Measurements from ENCODE around the gene CHST15. TPM values are rescaled to one million over a fixed set of nuclear protein-coding genes. Genes with fewer than 3 reads are reported as not detected.

Gene CHST15
- total and polyA plus RNA-seq, 2 of the 13 experiments (the other 11 are each of a cell fraction or from before 2014, with no cell fraction given): 1.4 to 94.7 TPM

DNA sequence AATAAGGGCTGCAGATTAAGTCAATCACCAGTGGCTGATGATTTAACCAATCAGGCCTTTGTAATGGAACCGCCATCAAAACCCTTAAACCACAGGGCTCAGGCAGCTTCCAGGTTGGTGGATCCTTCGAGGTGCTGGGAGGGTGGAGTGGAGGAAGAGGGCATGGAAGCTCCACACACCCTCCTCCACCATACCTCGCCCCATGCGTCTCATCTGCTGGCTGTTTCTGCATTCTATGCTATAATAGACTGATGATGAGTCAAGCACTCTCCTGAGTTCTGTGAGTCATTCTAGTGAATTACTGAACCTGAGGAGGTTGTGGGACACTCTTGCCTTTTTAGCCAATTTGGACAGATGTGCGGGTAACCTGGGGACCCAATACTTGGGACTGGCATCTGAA is 43.9 kb downstream of the CHST15 start:
- peak overlapping the region; percentile 71 for H3K4me2 ChIP-seq (ENCODE audit: low read depth, low read length)
- H3K36me3 ChIP-seq (replicated peaks in 1 of 2; ENCODE audit: control insufficient read depth in 1 of 2, insufficient read depth in 2 of 2, low read length in 2 of 2): peaks cover 4 to 15% of the 10 kb centered on the region in 2 experiments
- H3K4me1 ChIP-seq (ENCODE audit: insufficient read depth, low read length): peaks cover 100% of the 10 kb centered on the region
- intact Hi-C loops (cut with micrococcal nuclease; ENCODE audit: unreplicated experiment): loop anchor here (2.0 kb wide), 1 partner anchor 13 kb away; no protein-coding TSS in a partner anchor
- peak overlapping the region in 1 of 3 experiments; percentile 45; a peak in 2 of 6 replicates for H3K4me3 ChIP-seq (replicated peaks in 1 of 3; ENCODE audit: insufficient read depth in 1 of 3, low read depth in 2 of 3, low read length in 3 of 3)
- ATAC-seq: peak; percentile 20
- peaks cover 3% of the 10 kb centered on the region; the same call in 1 of the 2 replicates for H4K20me1 ChIP-seq (ENCODE audit: insufficient read depth, low read length)
- CTCF ChIA-PET (ENCODE audit: low intra/inter-chr PET ratio, low total read pairs): no interaction called here
- H3K27ac ChIP-seq (ENCODE audit: extremely low read length, insufficient read depth, low read length): peak overlapping the region; percentile 83
- H3K9ac ChIP-seq (ENCODE audit: insufficient read depth, low read depth, low read length): peak overlapping the region; percentile 41
- no peaks in the 10 kb centered on the region for H3K27me3 ChIP-seq (ENCODE audit: control insufficient read depth in 1 of 2, insufficient read depth in 2 of 2, low read length in 2 of 2)
- peaks cover 85% of the 10 kb centered on the region for H3K79me2 ChIP-seq (ENCODE audit: insufficient read depth, low read length)
- FAIRE-seq: no peak
- DNase-seq (ENCODE audit: low spot score): no peak
- H2AFZ ChIP-seq (ENCODE audit: low read length): no peak overlapping the region
- no peaks in the 10 kb centered on the region for H3K9me3 ChIP-seq (ENCODE audit: low read length)
- POLR2A ChIA-PET: interaction anchor here (1.1 to 2.4 kb wide), 5 partner anchors 13 to 54 kb away, joined by 3 to 31 read pairs (median 20); no protein-coding TSS in a partner anchor
- no TSS peak for BruUV-seq (replicated peaks)
- 83% methylated on average over 5 of the region's 5 CpGs for WGBS (ENCODE audit: low lambda C conversion rate)
- in situ Hi-C loops (cut with HindIII; ENCODE audit: extremely low pct_ligation_motif_present, low pct_unique_long_range_greater_than_20kb): no loop called here
- TF ChIP-seq ARNTL (CRISPR knock-in tag; IDR thresholded peaks at IDR 0.05) (no peak), PTBP1 (IDR thresholded peaks at IDR 0.05; ENCODE audit: low read depth, low read length, poor library complexity, severe bottlenecking) (no peak), FOSL2 (CRISPR knock-in tag; IDR thresholded peaks at IDR 0.05) (0 out of 2 replicates have a peak, but pooled peaks have one; percentile 36), ZBTB38 (CRISPR knock-in tag; IDR thresholded peaks at IDR 0.05) (peak; percentile 11; the same call in 1 of the 2 replicates)

DNA sequence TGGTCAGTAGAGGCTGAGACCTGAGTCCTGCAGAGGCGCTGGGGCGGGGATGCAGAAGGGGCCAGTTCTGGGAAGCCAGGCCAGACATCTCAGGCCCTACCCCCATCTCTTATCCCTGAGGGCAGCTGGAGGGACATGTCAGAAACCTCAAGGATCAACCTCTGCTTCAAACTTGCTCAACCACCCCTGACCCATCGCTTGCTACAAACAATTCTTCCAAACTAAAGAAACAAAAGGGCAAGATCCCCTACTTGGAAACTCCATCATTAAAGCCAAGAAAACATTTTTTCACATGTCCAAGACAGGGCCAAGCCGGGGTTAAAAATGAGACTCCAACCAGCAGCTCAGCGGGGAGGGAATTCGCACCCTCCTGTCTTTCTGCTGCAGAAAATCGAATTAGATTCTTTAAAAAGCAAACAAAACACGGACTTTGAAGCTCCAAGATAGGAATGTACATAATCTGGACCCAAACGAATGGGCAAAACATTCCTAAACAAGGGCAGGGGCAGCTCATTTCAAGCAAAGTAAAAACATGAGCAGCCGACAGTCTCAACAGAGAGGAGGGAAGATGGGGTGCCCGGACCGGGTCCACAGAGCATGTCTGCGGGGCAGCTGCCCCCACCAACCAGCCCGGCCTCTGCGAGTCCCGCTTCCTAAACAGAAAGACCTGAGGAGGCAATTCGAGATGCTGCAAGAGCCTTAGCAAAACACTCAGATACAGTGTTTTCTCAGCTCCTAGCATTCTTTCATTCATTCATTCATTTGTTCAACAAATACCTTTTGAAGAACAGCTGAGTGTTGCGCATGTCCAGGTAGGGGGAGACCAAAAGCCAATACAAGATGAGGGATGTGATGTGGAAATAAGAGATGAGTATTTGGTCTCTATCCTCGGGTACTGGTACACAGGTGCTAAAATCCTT is 44.8 kb downstream of the CHST15 start:
- Histone ChIP-seq H3K4me2 (ENCODE audit: low read depth, low read length) (peak overlapping the region; percentile 71), H3K4me3 (replicated peaks in 1 of 3; ENCODE audit: insufficient read depth in 1 of 3, low read depth in 2 of 3, low read length in 3 of 3) (peak overlapping the region in 1 of 3 experiments; percentile 45; a peak in 2 of 6 replicates), H3K79me2 (ENCODE audit: insufficient read depth, low read length) (peaks cover 77% of the 10 kb centered on the region), H3K9me3 (ENCODE audit: low read length) (no peaks in the 10 kb centered on the region), H3K27ac (ENCODE audit: extremely low read length, insufficient read depth, low read length) (peak overlapping the region; percentile 83), H2AFZ (ENCODE audit: low read length) (no peak overlapping the region), H3K27me3 (ENCODE audit: control insufficient read depth in 1 of 2, insufficient read depth in 2 of 2, low read length in 2 of 2) (no peaks in the 10 kb centered on the region), H4K20me1 (ENCODE audit: insufficient read depth, low read length) (peaks cover 3% of the 10 kb centered on the region; the same call in 1 of the 2 replicates), H3K9ac (ENCODE audit: insufficient read depth, low read depth, low read length) (peak overlapping the region; percentile 54), H3K36me3 (replicated peaks in 1 of 2; ENCODE audit: control insufficient read depth in 1 of 2, insufficient read depth in 2 of 2, low read length in 2 of 2) (peaks cover 4 to 20% of the 10 kb centered on the region in 2 experiments), H3K4me1 (ENCODE audit: insufficient read depth, low read length) (peaks cover 100% of the 10 kb centered on the region)
- in situ Hi-C loops (cut with HindIII; ENCODE audit: extremely low pct_ligation_motif_present, low pct_unique_long_range_greater_than_20kb) (no loop called here), intact Hi-C loops (cut with micrococcal nuclease; ENCODE audit: unreplicated experiment) (loop anchor here (2.0 kb wide), 1 partner anchor 14 kb away; no protein-coding TSS in a partner anchor)
- no TSS peak for BruUV-seq (replicated peaks)
- ATAC-seq (peak; percentile 93), DNase-seq (ENCODE audit: low spot score) (peak; percentile 93), FAIRE-seq (peak; percentile 95)
- WGBS (ENCODE audit: low lambda C conversion rate): under 1% methylated on average over 17 of the region's 19 CpGs
- POLR2A ChIA-PET: interaction anchor here (0.7 to 2.4 kb wide), 12 partner anchors 12 to 370 kb away, joined by 3 to 31 read pairs (median 5); partner anchors contain the start of genes CHST15 and OAT
- CTCF ChIA-PET (ENCODE audit: low intra/inter-chr PET ratio, low total read pairs): no interaction called here
- TF ChIP-seq ZSCAN29 (CRISPR knock-in tag; conservative IDR thresholded peaks at IDR 0.05) (no peak; the same call in 1 of the 2 replicates), NFKBIZ (CRISPR knock-in tag; IDR thresholded peaks at IDR 0.05) (no peak), NFRKB (IDR thresholded peaks at IDR 0.05) (no peak), ZNF431 (CRISPR knock-in tag; IDR thresholded peaks at IDR 0.05; ENCODE audit: borderline replicate concordance, low read depth) (no peak)
- TF ChIP-seq, protein P1, sequence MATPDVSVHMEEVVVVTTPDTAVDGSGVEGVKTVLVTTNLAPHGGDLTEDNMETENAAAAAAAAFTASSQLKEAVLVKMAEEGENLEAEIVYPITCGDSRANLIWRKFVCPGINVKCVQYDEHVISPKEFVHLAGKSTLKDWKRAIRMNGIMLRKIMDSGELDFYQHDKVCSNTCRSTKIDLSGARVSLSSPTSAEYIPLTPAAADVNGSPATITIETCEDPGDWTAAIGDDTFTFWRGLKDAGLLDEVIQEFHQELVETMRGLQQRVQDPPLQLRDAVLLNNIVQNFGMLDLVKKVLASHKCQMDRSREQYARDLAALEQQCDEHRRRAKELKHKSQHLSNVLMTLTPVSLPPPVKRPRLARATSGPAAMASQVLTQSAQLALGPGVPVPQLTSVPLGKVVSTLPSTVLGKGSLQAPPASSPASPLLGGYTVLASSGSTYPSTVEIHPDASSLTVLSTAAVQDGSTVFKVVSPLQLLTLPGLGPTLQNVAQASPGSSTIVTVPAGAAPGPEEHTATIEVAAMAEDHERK (CRISPR knock-in tag; IDR thresholded peaks at IDR 0.05; ENCODE audit: low read depth): no peak
- TF ChIP-seq, protein P2, sequence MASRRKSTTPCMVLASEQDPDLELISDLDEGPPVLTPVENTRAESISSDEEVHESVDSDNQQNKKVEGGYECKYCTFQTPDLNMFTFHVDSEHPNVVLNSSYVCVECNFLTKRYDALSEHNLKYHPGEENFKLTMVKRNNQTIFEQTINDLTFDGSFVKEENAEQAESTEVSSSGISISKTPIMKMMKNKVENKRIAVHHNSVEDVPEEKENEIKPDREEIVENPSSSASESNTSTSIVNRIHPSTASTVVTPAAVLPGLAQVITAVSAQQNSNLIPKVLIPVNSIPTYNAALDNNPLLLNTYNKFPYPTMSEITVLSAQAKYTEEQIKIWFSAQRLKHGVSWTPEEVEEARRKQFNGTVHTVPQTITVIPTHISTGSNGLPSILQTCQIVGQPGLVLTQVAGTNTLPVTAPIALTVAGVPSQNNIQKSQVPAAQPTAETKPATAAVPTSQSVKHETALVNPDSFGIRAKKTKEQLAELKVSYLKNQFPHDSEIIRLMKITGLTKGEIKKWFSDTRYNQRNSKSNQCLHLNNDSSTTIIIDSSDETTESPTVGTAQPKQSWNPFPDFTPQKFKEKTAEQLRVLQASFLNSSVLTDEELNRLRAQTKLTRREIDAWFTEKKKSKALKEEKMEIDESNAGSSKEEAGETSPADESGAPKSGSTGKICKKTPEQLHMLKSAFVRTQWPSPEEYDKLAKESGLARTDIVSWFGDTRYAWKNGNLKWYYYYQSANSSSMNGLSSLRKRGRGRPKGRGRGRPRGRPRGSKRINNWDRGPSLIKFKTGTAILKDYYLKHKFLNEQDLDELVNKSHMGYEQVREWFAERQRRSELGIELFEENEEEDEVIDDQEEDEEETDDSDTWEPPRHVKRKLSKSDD (CRISPR knock-in tag; IDR thresholded peaks at IDR 0.05; ENCODE audit: low read depth): peak; percentile 26; the same call in 1 of the 2 replicates

Measured in HepG2 (cell line).